HL-60 (cell line): Measurements from ENCODE around the gene MCU.
"Not testable (repeated sequence)": the region's sequence is repeated elsewhere in the genome, so short reads cannot be mapped to it uniquely, and the experiment has no call there.

ENCODE experiments used
- TF ChIP-seq, protein P1 (sequence below): IDR thresholded peaks from one replicate; pipeline ENCODE4 v1.5.1; 2011; ENCODE audit warnings: low read length, control low read depth, inconsistent platforms; ENCODE audit not compliant: insufficient read depth
- TF ChIP-seq, protein P2 (sequence below): IDR thresholded peaks from 2 replicates; pipeline ENCODE4 v1.6.1; 2012; ENCODE audit warnings: low read depth; ENCODE audit not compliant: insufficient replicate concordance

DNA sequence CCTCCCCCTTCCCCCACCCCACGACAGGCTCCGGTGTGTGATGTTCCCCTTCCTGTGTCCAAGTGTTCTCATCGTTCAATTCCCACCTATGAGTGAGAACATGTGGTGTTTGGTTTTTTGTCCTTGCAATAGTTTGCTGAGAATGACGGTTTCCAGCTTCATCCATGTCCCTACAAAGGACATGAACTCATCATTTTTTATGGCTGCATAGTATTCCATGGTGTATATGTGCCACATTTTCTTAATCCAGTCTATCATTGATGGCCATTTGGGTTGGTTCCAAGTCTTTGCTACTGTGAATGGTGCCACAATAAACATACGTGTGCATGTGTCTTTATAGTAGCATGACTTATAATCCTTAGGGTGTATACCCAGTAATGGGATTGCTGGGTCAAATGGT is 17.8 kb upstream of the MCU start:
- TF ChIP-seq, protein P1, sequence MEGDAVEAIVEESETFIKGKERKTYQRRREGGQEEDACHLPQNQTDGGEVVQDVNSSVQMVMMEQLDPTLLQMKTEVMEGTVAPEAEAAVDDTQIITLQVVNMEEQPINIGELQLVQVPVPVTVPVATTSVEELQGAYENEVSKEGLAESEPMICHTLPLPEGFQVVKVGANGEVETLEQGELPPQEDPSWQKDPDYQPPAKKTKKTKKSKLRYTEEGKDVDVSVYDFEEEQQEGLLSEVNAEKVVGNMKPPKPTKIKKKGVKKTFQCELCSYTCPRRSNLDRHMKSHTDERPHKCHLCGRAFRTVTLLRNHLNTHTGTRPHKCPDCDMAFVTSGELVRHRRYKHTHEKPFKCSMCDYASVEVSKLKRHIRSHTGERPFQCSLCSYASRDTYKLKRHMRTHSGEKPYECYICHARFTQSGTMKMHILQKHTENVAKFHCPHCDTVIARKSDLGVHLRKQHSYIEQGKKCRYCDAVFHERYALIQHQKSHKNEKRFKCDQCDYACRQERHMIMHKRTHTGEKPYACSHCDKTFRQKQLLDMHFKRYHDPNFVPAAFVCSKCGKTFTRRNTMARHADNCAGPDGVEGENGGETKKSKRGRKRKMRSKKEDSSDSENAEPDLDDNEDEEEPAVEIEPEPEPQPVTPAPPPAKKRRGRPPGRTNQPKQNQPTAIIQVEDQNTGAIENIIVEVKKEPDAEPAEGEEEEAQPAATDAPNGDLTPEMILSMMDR = not testable (repeated sequence)
- TF ChIP-seq, protein P2, sequence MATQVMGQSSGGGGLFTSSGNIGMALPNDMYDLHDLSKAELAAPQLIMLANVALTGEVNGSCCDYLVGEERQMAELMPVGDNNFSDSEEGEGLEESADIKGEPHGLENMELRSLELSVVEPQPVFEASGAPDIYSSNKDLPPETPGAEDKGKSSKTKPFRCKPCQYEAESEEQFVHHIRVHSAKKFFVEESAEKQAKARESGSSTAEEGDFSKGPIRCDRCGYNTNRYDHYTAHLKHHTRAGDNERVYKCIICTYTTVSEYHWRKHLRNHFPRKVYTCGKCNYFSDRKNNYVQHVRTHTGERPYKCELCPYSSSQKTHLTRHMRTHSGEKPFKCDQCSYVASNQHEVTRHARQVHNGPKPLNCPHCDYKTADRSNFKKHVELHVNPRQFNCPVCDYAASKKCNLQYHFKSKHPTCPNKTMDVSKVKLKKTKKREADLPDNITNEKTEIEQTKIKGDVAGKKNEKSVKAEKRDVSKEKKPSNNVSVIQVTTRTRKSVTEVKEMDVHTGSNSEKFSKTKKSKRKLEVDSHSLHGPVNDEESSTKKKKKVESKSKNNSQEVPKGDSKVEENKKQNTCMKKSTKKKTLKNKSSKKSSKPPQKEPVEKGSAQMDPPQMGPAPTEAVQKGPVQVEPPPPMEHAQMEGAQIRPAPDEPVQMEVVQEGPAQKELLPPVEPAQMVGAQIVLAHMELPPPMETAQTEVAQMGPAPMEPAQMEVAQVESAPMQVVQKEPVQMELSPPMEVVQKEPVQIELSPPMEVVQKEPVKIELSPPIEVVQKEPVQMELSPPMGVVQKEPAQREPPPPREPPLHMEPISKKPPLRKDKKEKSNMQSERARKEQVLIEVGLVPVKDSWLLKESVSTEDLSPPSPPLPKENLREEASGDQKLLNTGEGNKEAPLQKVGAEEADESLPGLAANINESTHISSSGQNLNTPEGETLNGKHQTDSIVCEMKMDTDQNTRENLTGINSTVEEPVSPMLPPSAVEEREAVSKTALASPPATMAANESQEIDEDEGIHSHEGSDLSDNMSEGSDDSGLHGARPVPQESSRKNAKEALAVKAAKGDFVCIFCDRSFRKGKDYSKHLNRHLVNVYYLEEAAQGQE = not testable (repeated sequence)
